Fibroblast of the conjunctiva (primary cell): ENCODE data around the gene IL36B.

Experiments
- DNase-seq: peaks from one replicate; pipeline ENCODE4 v3.0.0-alpha.2; 2010; ENCODE audit warnings: low read depth

Gene IL36B

GRCh38 chr2:113009622-113010021 is 43.0 kb downstream of the IL36B start:
- no peak for DNase-seq

DNA sequence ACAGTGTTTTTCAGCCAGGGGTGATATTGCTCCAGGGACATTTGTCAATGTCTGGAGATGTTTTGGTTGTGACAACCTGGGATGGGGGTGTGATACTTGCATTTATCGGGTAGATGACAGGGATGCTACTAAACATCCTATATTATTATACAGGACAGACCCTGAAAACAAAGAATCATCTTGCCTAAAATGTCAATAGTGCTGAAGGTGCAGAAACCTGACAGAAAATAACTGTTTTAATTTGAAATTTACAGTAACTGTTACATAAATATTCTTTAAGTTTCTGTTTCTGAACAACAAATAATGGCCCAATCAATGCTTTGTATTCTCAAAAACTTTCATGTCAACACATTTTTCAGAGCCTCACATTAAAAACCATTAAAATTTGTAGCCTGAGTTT is 45.4 kb downstream of the IL36B start:
- DNase-seq = no peak

- no peak for DNase-seq
These were observed 47.6 kb downstream of the IL36B start, which contains the start of gene IL36A for GRCh38 chr2:113005030-113005509. IL36A (plus strand) TSS chr2:113005459; CDS start chr2:113005872, 413 bp downstream.

- DNase-seq = no peak
These were observed 50.0 kb downstream of the IL36B start for GRCh38 chr2:113002677-113003076.

DNA sequence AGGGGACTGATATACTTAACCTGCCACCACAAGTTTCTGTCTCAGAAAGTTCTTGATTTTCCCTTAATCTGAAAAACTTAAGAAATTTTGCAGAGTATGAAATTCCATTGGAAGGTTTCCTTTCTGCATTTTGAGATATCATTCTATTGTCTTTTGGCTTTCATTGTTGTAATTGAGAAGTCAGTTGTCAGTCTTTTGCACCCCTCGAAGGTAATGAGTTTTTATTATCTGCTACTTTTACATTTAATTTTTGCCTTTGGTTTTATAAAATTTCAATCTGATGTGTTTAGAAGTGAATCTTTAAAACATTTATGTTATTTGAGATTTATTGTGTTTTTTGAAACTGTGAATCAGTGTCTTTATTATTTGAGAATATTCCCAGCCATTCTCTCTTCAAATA is 52.2 kb downstream of the IL36B start:
- DNase-seq = no peak

GRCh38 chr2:112997151-112997550 is 55.5 kb downstream of the IL36B start:
- DNase-seq = no peak

GRCh38 chr2:112996635-112997034 is 56.0 kb downstream of the IL36B start:
- DNase-seq = no peak

- no peak for DNase-seq
These were observed 57.2 kb downstream of the IL36B start for GRCh38 chr2:112995346-112995920.

GRCh38 chr2:112994648-112995047 is 58.0 kb downstream of the IL36B start:
- no peak for DNase-seq

DNA sequence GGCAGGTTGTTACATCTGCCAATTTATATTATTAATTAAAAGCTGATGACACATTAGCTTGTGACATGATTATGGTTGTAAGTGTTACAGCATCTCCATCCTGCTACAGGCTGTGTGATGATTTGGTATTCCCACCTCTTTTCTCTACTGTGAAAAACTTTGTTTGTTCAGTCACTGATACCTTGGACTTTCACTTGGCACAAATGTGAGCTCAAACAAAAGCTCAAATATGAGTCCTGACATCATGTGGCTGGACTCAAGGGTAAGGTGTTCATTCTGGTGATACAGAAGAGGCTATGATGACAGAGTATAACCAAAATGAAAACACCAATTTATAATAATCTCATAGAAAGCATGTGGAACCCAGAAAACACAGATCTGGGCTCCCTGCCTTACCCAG is 58.8 kb downstream of the IL36B start:
- no peak for DNase-seq

DNA sequence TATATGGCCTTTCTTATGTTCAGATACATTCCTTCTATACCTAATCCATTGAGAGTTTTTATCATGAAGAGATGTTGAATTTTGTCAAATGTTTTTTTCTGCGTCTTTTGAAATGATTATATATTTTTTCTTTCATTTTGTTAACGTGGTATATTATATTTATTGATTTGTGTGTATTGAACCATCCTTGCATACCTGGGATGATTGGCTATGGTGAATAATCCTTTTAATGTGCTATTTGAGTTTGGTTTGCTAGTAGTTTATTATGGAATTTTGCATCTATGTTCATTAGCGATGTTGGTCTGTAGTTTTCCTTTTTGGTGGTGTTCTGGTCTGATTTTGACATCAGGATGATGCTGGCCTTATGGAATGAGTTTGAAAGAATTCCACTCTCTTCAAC is 63.1 kb downstream of the IL36B start:
- no peak for DNase-seq

DNA sequence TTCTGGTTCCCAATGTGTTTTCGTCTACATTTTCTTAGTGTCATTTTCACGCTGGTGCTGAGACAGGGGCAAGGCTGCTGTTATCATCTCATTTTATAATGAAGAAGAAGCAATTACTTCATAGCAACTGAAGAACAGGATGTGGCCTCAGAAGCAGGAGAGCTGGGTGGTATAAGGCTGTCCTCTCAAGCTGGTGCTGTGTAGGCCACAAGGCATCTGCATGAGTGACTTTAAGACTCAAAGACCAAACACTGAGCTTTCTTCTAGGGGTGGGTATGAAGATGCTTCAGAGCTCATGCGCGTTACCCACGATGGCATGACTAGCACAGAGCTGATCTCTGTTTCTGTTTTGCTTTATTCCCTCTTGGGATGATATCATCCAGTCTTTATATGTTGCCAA is 67.6 kb downstream of the IL36B start:
- no peak for DNase-seq

DNA sequence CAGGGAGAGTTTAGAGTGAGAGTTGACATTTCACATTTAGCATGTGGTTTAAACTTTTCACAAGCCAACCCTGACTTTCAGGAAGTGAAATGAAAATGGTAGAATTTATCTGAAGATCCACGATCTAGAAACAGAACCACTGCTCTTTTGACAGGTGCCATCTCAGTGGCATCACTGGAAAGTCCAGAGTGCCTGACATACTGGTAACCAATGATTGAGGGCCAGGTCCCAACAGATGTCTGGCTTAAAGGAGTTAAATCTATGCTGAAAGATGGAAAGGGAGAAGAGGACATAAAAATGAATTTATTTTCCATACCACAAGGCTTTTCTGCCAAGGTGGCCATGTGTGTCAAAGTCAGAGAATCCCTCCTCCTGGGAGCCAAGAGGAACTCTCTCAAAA is 72.1 kb downstream of the IL36B start:
- DNase-seq = no peak

DNA sequence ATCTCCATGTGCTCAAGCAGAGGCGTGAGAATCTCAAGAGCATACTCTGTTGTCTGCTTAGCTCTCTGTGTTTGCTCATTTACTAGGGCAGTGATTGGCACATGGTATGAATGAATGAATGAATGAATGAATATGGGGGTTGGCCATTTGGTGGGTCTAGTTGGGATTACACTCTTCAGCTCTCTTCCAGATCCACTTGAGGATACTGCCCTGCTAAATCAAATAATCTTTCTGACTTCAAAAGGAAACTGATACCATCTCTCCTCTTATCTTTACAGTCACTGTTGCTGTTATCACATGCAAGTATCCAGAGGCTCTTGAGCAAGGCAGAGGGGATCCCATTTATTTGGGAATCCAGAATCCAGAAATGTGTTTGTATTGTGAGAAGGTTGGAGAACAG is 72.9 kb downstream of the IL36B start:
- DNase-seq = no peak

- DNase-seq = no peak
These were observed 75.1 kb downstream of the IL36B start, which contains the start of gene IL36G for GRCh38 chr2:112977559-112978056. IL36G (plus strand) TSS chr2:112978006; CDS start chr2:112978639, 633 bp downstream.
